Motor neuron (in vitro differentiated cells): ENCODE measurements around the gene GP9. TPM values are rescaled to one million over a fixed set of nuclear protein-coding genes. Genes with fewer than 3 reads are reported as not detected.
A peak's percentile ranks its signal among the peaks of the same experiment; 100 is the strongest.

ENCODE experiments used
- ATAC-seq, 8 experiments: fragments of 200-7000 bp; cut with Tn5 transposase; replicated peaks in 6 of 8; 2 replicates each; pipeline ENCODE4 v1.8.0; 2021; ENCODE audit warnings: mild to moderate bottlenecking in 8 of 8, moderate library complexity in 8 of 8
- H3K27ac ChIP-seq, 2 donors: fragments of 250-450 bp; sonication (Bioruptor Pico); 2 replicates each; pipeline ENCODE4 v1.9.0; 2021; ENCODE audit warnings: antibody characterized with exemption in 2 of 2, mild to moderate bottlenecking in 2 of 2, moderate library complexity in 1 of 2
- H3K4me1 ChIP-seq, 2 donors: fragments of 250-450 bp; sonication (Bioruptor Pico); replicated peaks in 1 of 2; 2 replicates each; pipeline ENCODE4 v1.6.1; 2021; ENCODE audit warnings: antibody characterized with exemption in 2 of 2, mild to moderate bottlenecking in 2 of 2, moderate library complexity in 1 of 2
- H3K4me3 ChIP-seq, 5 donors: fragments of 250-450 bp; sonication (Bioruptor Pico); 2 replicates each; pipeline ENCODE4 v1.9.0; 2021; ENCODE audit warnings: antibody characterized with exemption in 5 of 5, mild to moderate bottlenecking in 5 of 5, moderate library complexity in 4 of 5
- WGBS, 10 experiments: fragments of 450-650 bp; shearing (Covaris generic); methylation state at CpG; one replicate each; pipeline ENCODE4 v1.0.0; 2022; 5-methylcytosine and 5-hydroxymethylcytosine counted together
- in situ Hi-C, 9 experiments: fragments of 400-800 bp; cut with MboI; loops; one replicate each; pipeline ENCODE4 v1.15.0; 2021; ENCODE audit warnings: low sequenced_read_pairs in 9 of 9, low pct_unique_long_range_greater_than_20kb in 2 of 9; ENCODE audit not compliant: unreplicated experiment in 9 of 9
- total RNA-seq, 8 experiments: library from RNA; unstranded; fragments of 300-600 nt; gene quantifications; 2 replicates each; pipeline versions ENCODE4 v1.2.3 to v1.2.4, GENCODE V29; 2022

The GP9 gene
- total RNA-seq, 8 experiments from 2014 or later, result not detected

- Histone ChIP-seq H3K4me1 (no peaks in the 10 kb centered on the region), H3K27ac (no peak overlapping the region), H3K4me3 (no peak overlapping the region)
- in situ Hi-C loops, result no loop called here
- ATAC-seq, result peak in 2 of 8 experiments; percentile 45 to 53
- 47% methylated on average over 11 of the region's 67 CpGs; no CpG with 5 or more reads in 9 of the 10 experiments for WGBS, 10 experiments
Measured at GRCh38 chr3:129046037-129046731, 14.4 kb upstream of the GP9 start.

GRCh38 chr3:129046732-129047552 lies 13.6 kb upstream of the GP9 start:
- ATAC-seq, result no peak
- Histone ChIP-seq H3K27ac (no peak overlapping the region), H3K4me1 (no peaks in the 10 kb centered on the region), H3K4me3 (no peak overlapping the region)
- in situ Hi-C loops, result no loop called here
- WGBS, 10 experiments, result 61 to 95% (median 87%) methylated on average over 2 to 25 of the region's 46 CpGs; no CpG with 5 or more reads in 6 of the 10 experiments

GRCh38 chr3:129047553-129047839 lies 13.1 kb upstream of the GP9 start:
- Histone ChIP-seq H3K4me1 (no peaks in the 10 kb centered on the region), H3K4me3 (no peak overlapping the region), H3K27ac (no peak overlapping the region)
- in situ Hi-C loops, result no loop called here
- ATAC-seq, result no peak
- WGBS, 10 experiments, result 67 to 100% methylated on average over 1 of the region's 6 CpGs; no CpG with 5 or more reads in 8 of the 10 experiments

- Histone ChIP-seq H3K4me1 (peaks cover 0 to 6% of the 10 kb centered on the region in 2 donors), H3K4me3 (no peak overlapping the region), H3K27ac (no peak overlapping the region)
- in situ Hi-C loops, result no loop called here
- no peak for ATAC-seq
- 67 to 100% (median 80%) methylated on average over 1 to 12 of the region's 12 CpGs; no CpG with 5 or more reads in 1 of the 10 experiments for WGBS, 10 experiments
Measured at GRCh38 chr3:129050556-129051295, 9.9 kb upstream of the GP9 start.

GRCh38 chr3:129051871-129052340 lies 8.7 kb upstream of the GP9 start:
- peak in 2 of 8 experiments; percentile 31 to 35 for ATAC-seq
- Histone ChIP-seq H3K4me3 (no peak overlapping the region), H3K27ac (no peak overlapping the region), H3K4me1 (peaks cover 0 to 6% of the 10 kb centered on the region in 2 donors)
- WGBS, 10 experiments, result 0 to 83% (median 57%) methylated on average over 1 to 3 of the region's 5 CpGs; no CpG with 5 or more reads in 4 of the 10 experiments
- in situ Hi-C loops, result no loop called here

- in situ Hi-C loops, result no loop called here
- peak in 3 of 8 experiments; percentile 46 to 79 (median 51) for ATAC-seq
- WGBS, 10 experiments, result 90 to 100% (median 95%) methylated on average over 1 to 4 of the region's 6 CpGs; no CpG with 5 or more reads in 5 of the 10 experiments
- H3K4me1 ChIP-seq, result peaks cover 0 to 6% of the 10 kb centered on the region in 2 donors
- no peak overlapping the region for H3K4me3 ChIP-seq
- H3K27ac ChIP-seq, result no peak overlapping the region
Measured at GRCh38 chr3:129052675-129053074, 7.9 kb upstream of the GP9 start.

GRCh38 chr3:129054605-129055104 lies 5.9 kb upstream of the GP9 start:
- ATAC-seq, result no peak
- 60 to 100% (median 90%) methylated on average over 1 to 3 of the region's 3 CpGs; no CpG with 5 or more reads in 2 of the 10 experiments for WGBS, 10 experiments
- H3K4me3 ChIP-seq, result no peak overlapping the region
- peaks cover 0 to 6% of the 10 kb centered on the region in 2 donors for H3K4me1 ChIP-seq
- in situ Hi-C loops, result no loop called here
- no peak overlapping the region for H3K27ac ChIP-seq

GRCh38 chr3:129056451-129057173 lies 4.0 kb upstream of the GP9 start:
- in situ Hi-C loops, result no loop called here
- H3K4me1 ChIP-seq, result peaks cover 0 to 6% of the 10 kb centered on the region in 2 donors
- 23 to 80% (median 57%) methylated on average over 2 to 9 of the region's 9 CpGs; no CpG with 5 or more reads in 2 of the 10 experiments for WGBS, 10 experiments
- ATAC-seq, result no peak
- H3K4me3 ChIP-seq, result no peak overlapping the region
- H3K27ac ChIP-seq, result no peak overlapping the region

- Histone ChIP-seq H3K27ac (no peak overlapping the region), H3K4me3 (no peak overlapping the region), H3K4me1 (peaks cover 0 to 6% of the 10 kb centered on the region in 2 donors)
- 76 to 93% (median 83%) methylated on average over 1 to 4 of the region's 4 CpGs; no CpG with 5 or more reads in 5 of the 10 experiments for WGBS, 10 experiments
- no peak for ATAC-seq
- in situ Hi-C loops, result no loop called here
Measured at GRCh38 chr3:129057249-129057648, 3.3 kb upstream of the GP9 start.

GRCh38 chr3:129058441-129059200 lies 2.0 kb upstream of the GP9 start:
- H3K4me1 ChIP-seq, result peaks cover 0 to under 1% of the 10 kb centered on the region in 2 donors
- 42 to 71% (median 60%) methylated on average over 1 to 4 of the region's 4 CpGs; no CpG with 5 or more reads in 3 of the 10 experiments for WGBS, 10 experiments
- peak in 4 of 8 experiments; percentile 63 to 82 (median 74) for ATAC-seq
- in situ Hi-C loops, result no loop called here
- H3K4me3 ChIP-seq, result no peak overlapping the region
- H3K27ac ChIP-seq, result no peak overlapping the region

GRCh38 chr3:129059311-129059958 lies 1.1 kb upstream of the GP9 start:
- in situ Hi-C loops, result no loop called here
- peak in 1 of 8 experiments; percentile 62 for ATAC-seq
- 60 to 100% (median 74%) methylated on average over 1 to 8 of the region's 11 CpGs; no CpG with 5 or more reads in 1 of the 10 experiments for WGBS, 10 experiments

More at GRCh38 chr3:129059311-129059958, 1.1 kb upstream of the GP9 start:
- no peak overlapping the region for H3K27ac ChIP-seq
- no peak overlapping the region for H3K4me3 ChIP-seq
- H3K4me1 ChIP-seq, result no peaks in the 10 kb centered on the region
